ENCODE data around the gene NFYC.

DNA sequence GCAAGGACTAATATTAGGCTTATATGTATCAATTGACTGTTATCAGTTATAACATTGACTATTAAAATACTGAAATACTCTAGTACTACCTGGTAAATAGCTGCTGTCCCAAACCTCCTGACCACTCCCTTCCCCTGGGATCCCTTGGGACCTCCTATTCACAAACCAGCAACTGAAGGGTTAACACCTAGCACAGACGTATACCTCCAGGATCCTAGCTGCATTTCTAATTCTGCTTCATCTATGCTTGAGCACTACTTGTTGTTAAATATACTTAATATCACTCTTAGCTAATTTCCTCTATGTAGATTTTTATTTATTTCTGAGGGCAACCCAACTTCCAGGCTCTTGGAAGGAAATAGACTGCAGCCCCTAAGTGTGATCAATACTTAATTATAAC is 1.8 kb upstream of the NFYC start:
- TF ChIP-seq, protein P1, sequence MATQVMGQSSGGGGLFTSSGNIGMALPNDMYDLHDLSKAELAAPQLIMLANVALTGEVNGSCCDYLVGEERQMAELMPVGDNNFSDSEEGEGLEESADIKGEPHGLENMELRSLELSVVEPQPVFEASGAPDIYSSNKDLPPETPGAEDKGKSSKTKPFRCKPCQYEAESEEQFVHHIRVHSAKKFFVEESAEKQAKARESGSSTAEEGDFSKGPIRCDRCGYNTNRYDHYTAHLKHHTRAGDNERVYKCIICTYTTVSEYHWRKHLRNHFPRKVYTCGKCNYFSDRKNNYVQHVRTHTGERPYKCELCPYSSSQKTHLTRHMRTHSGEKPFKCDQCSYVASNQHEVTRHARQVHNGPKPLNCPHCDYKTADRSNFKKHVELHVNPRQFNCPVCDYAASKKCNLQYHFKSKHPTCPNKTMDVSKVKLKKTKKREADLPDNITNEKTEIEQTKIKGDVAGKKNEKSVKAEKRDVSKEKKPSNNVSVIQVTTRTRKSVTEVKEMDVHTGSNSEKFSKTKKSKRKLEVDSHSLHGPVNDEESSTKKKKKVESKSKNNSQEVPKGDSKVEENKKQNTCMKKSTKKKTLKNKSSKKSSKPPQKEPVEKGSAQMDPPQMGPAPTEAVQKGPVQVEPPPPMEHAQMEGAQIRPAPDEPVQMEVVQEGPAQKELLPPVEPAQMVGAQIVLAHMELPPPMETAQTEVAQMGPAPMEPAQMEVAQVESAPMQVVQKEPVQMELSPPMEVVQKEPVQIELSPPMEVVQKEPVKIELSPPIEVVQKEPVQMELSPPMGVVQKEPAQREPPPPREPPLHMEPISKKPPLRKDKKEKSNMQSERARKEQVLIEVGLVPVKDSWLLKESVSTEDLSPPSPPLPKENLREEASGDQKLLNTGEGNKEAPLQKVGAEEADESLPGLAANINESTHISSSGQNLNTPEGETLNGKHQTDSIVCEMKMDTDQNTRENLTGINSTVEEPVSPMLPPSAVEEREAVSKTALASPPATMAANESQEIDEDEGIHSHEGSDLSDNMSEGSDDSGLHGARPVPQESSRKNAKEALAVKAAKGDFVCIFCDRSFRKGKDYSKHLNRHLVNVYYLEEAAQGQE (IDR thresholded peaks at IDR 0.05; ENCODE audit: insufficient read depth in 1 of 2, low read depth in 2 of 2, low read length in 2 of 2), result no peak
- no peak for TF ChIP-seq TAF1 (IDR thresholded peaks at IDR 0.05; ENCODE audit: borderline replicate concordance, insufficient read depth, low read length)
- TF ChIP-seq POLR2AphosphoS5 (IDR thresholded peaks at IDR 0.05; ENCODE audit: low read depth, low read length), result no peak
- TF ChIP-seq SIN3A (IDR thresholded peaks at IDR 0.05; ENCODE audit: borderline replicate concordance, insufficient read depth, low read length), result no peak
- no peak for TF ChIP-seq FOXP2 (optimal IDR thresholded peaks at IDR 0.05; ENCODE audit: borderline replicate concordance, extremely low read depth, extremely low read length, insufficient read depth)

All from PFSK-1 (cell line).